OCI-M1 (cell line): ENCODE results near the gene SLC22A13.
A peak's percentile ranks its signal among the peaks of the same experiment; 100 is the strongest.
"Not testable (repeated sequence)": the region's sequence is repeated elsewhere in the genome, so short reads cannot be mapped to it uniquely, and the experiment has no call there.

Experiments used
- DNase-seq: peaks from one replicate; lab custom pipeline; 2025; lab: John Stamatoyannopoulos, UW

SLC22A13 gene

DNA sequence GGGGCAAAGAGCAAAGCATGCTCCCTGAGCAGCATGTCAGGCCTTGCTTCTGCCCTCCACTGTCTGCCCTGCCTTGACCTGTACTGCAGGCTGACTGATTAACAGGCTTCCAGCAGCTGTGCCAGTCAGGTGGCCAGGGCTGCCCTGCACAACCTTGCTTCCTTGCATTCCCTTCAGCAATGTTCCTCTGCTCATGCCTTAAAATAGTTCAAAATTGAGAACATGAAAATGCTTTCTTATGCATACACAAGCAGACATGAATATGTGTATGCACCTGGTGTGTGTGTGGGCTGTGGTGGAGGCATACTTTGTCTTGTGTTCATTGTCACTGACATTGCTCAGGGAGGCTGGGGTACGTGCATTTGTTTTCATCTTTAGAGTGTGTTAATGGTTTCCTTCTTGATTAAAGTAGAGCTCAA, 1.2 kb upstream of the SLC22A13 start:
- DNase-seq, result no peak

DNA sequence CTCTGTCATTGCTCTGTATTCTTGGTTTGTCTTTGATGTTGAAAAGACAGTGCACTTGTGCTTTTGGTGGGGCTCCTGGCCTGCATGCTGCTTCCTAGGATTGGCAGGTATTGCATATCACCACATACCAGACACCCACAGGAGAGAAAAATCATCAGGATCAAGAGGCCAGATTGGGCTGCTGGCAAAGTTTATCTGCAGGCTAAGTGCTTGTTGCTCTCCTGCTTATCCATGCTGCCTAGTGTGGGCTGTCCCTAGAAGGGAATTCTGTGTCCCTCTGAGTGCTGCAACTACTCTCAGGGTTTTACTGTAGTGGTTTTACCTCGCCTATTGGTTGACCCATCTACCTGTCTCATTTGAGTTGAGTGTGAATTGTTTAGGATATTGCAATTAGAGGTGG, 833 bp upstream of the SLC22A13 start:
- no peak for DNase-seq

DNA sequence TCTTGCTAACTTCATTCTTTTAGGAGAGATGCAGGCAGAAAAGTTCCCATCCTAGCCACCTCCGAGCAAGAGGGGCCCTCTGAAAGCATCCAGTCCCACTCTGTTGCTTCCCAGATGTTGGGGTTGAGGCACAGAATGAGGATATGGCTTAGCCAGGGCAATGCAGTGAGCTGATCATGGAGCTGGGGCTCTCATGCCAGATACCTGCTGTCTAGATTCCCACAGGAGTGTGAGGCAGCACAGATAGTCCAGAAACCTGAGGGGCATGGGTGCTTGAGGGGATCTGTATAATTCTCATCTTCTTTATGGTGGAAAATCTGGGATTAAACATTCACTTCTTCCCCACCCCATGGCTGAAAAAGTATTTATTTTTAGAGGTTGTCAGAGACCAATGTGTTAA, 1.2 kb downstream of the SLC22A13 start:
- no peak for DNase-seq

DNA sequence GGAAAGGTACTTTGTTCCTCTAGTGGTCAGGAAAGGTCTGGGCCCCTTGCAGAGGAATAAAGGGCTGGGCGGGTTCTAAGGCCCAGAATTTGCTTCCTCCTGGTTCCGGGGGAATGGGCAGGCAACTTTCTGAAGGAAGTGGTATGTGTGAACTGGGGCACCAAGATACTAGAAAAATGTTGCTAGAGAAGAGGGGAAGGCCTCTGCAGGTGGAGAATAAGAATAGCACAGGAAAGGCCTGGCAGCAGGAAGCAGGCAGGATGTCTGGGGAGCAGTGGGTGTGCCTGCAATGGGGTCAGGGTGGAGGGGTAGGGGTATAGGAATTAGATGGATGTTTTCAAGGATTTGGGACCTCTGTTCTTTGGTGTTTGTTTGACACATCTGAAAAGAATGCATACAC, 2.0 kb downstream of the SLC22A13 start:
- no peak for DNase-seq

DNA sequence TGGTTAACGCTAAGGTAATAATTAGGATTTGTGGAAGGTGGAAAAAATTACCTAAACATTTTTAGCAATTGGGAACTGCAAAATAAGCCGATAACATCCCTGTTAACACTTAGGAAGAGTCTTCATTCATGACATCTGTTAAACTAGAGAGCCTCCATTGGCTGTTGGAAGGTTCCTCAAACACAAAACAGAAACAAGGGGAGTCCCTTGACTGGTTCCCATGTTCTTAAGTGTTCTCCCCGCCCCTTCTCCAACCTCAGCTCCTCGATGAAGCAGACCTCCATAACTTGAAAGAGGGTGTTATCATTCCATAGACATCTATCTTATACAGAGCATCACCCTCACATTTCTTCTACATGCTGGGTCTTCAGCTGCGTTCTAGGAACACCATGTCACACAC, 2.5 kb downstream of the SLC22A13 start:
- DNase-seq, result no peak

DNA sequence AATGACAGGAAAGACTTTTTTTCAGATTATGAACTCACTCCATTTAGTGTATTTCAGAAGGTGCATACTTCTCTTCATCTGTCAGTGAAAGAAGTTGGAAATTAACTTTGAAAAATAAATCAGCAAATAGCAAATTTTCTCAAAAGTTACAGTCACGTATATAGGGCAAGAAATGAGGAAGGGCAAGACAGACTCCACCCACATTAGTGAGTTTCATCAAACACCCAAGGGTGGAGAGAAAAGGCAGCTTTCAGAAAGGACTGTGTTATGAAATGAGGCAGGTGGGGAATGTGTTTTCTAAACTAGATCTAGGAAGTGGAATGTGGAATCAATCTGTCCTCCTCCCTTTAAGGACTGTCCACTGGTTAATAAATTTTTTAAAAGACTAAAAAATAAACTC, 2.9 kb downstream of the SLC22A13 start:
- DNase-seq, result peak; percentile 31

DNA sequence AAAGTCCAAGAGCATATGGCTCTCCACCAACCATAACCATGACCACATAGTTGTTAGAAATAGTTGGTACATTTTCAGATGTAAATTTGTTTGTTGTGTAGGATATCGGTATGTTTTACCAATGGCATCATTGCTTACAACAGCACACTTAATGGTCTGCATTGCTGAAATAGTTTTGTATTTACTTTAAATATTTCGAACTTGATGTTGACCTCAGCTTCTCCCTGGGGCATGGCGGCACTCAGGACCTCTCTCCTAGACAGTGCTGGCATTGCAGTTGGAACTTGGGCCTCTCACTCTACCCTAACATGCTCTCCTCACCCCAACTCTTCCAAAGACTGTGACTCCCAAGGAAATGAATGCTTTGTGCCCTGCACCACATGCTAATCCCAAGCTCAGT, 5.0 kb downstream of the SLC22A13 start:
- DNase-seq, result no peak

DNA sequence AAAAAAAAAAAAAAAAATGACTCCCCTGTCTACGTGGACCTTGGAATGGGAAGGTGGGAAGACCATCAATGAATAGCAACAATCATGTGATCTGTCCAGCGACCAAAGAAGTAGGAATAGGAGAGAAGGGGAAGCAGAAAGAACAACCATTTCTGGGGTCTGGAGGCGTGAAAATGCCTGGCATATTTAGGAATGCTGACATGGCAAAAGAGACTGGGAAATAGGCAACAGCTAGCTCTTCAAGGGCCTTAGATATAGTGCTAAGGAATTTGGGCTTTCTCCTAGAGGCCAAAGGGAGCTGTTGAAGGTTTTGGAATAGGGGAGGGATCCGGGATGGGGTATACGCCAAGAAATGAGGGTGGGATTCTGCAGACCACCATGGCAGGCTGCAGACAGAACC, 5.9 kb downstream of the SLC22A13 start:
- no peak for DNase-seq

DNA sequence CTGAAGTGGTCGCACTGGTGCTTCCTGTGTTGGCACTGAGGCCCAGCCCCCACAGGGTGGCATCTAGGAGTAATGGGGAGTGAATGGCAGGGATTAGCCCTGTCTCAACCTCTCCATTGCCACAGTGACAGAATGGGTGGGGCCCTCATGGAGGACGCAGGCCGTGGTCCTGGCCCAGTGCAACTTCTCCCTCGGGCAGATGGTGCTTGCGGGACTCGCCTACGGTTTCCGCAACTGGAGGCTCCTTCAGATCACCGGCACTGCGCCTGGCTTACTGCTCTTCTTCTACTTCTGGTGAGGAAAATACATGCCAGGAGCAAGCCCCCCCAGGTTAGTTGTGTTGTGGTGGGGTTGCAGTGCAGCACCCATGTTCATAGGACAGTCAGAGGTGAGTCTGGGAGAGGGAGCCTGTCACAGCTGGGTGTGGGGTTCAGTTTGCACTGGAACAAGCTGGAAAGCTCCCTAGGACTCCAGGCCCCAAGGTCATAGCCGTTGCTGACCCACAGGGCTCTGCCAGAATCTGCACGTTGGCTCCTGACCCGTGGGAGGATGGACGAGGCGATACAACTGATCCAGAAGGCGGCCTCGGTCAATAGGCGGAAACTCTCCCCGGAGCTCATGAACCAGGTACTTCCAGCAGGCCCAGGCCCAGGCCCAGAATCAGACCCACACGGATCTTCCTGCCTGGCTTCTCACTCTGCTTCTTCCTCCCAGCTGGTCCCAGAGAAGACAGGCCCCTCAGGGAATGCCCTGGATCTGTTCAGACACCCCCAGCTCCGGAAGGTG, 9.4 kb downstream of the SLC22A13 start:
- DNase-seq, result no peak

DNA sequence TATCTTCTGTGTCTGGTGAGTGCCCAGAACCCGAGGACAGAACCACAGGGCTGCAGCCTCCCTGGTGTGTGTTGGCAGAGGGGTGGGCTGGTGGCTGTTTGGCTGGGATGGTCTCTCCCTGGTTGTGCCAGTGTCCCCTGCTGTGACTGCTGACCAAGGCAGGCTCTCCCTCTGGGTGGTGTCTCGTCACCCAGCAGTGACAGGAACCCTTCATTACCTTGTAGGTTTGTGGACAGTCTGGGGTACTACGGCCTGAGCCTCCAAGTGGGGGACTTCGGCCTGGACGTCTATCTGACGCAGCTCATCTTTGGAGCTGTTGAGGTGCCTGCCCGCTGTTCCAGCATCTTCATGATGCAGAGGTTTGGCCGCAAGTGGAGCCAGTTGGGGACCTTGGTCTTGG, 10.0 kb downstream of the SLC22A13 start:
- DNase-seq, result no peak

DNA sequence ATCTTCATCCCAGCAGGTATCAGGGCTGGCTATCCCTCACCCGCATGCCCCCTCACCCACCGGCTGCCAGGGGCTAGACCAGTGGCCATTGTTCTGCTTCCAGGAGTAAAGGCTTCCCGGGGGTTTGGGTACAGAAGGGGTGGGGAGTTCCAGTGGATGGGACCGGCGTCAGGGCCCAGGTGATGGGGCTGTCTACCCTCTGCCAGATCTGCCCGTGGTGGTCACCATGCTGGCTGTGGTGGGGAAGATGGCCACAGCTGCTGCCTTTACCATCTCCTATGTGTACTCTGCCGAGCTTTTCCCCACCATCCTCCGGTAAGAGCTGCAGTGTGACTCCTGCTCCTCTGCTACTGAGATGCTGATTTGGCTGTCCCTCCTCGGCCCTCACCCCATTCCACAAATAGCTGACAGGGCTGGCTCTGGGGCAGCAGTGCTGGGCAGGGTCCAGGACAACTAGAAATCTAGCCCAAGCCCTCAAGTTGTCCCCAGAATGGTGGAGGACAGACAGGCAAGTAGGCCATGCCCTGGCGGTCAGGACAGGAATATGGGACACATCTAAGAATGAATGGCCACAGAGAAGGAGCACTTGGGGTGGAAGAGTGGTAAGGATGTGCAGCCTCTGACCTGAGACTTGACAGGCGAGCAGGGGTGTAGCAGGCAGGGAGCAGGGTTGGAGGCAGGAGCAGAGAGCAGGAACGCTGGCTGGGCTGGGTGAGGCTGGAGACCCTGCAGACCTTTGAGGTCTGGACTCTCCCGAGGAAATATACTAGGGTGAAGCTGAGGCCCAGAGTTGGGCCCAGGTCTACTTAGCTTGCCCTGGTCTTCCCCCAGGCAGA, 10.7 kb downstream of the SLC22A13 start:
- no peak for DNase-seq

DNA sequence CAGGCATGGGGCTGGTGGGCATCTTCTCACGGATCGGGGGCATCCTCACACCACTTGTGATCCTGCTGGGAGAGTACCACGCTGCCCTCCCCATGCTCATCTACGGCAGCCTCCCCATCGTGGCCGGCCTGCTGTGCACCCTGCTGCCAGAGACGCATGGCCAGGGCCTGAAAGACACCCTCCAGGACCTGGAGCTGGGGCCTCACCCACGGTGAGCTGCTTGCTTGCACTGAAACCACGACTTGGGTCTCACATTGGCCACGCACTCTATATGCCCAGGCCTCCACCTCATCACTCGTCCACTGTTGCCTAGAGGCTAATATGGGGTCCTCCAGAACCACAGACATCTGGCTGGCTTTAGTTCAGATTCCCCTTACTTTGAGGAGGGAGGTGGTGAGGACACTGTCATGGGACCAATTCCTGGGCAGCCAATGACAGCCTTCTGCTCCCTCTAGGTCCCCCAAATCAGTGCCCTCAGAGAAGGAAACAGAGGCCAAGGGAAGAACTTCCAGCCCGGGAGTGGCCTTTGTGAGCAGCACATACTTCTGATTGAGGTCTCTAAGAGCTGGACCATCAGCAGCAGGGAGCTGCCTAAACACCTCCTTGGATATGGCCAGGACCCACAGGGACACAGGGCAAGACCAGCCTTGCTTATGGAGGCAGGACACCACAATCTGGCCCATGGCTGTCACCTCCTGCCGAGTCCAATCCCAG, 11.5 kb downstream of the SLC22A13 start:
- DNase-seq, result no peak

DNA sequence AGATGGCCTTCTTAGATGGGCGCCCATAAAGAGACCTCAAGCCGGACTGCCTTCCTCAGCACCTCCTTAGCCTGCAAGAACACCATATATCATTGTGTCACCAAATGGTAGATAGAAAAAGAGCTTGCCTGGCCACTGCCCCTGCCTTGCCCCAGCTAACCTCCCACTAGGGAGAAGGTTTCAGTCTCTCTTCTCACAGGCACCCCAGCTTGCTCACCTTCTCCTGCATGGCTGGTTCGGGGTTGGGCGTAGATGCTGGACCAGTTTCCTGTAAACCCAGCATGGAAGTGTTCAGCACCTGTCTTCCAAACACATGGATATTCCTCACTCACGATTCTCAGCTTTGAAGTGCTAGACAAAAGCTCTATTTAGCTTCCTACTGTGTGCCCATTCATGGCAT, 13.2 kb downstream of the SLC22A13 start:
- DNase-seq, result no peak

DNA sequence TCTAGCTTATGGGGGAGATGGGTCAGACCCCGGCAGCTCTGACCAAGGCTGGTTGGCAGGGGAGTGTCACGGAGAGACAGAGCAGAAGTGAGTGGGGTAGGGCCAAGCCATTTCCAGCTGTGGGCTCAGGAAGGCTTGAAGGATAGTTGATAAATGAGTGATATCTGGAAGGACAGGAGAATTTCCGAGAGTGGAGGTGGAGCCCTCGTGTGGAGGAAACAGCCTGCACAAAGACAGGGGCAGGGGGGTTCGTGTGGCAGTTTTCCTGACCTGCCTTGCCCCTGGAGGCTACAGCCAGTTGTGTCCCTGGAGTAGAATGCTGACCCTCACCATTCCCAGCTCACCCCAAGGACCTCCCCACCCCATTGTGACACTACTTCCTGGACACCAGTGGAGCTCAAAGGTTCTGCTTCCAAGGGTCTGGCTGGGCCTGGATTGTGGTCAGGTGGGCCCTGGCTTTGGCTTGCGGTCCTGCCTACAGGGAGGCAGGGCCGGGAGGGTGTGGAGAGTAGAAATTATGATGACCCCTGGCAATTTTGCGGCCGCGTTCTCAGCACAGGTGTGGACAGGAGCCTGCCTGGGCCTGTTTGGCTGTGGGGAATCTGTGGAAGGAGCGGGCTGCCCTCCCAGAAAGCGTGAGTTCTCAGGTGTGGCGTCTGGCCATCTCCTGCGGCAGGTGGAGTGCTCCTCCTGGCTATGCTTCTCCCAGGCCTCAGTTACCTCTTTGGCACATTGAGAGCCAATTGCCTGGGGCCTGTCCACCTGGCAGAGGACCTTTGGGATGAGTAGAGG, 16.5 kb downstream of the SLC22A13 start, which contains the start of gene SLC22A14:
Gene SLC22A14 (plus strand): TSS at position 400 of the 792 bp plus-strand sequence. CDS start 23,733 bp downstream, outside the sequence.
- peak; percentile 4 for DNase-seq

DNA sequence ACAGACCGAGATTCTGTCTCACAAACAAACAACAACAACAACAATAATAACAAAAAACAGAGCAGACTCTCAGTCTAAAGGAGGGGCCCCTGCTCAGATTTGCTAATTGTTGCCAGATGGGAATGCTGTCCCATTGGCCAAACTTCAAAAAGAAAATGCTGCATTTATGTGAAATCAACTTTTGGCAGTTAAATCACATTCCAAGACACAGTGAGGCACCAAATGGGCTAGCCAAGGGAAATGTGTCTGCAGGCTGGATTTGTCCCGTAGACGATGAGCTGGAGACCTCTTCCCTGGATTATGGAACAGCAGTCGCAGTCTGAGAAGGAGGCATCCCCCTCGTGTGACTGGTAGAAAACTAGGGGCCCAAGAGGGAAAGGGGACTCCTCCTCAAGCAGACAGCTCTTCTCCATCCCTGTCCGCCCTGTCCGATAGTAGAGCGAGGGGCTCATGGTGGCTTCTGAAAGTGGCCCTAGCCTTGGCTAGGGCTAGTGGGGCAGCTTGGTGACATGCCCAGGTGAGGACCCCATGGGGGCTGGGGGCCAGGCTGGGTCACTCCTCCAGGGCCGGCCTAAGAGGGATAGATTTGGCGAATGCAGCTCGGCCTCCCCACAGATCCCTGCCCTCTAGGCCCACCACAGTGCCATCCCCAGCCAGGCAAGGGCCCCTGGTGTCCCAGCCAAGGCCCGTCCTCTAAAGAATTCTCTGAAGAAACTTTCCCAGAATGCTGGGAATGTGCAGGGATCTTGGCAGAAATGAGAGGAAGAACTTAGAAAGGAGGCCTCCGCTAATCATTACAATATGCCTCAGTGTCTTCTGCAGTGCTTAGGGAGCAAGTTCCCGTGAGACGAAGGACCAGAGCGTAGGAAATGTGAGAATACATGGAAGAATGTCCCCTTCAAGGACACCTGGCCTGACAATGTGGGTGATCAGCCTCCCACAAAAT, 18.5 kb downstream of the SLC22A13 start:
- DNase-seq, result no peak

DNA sequence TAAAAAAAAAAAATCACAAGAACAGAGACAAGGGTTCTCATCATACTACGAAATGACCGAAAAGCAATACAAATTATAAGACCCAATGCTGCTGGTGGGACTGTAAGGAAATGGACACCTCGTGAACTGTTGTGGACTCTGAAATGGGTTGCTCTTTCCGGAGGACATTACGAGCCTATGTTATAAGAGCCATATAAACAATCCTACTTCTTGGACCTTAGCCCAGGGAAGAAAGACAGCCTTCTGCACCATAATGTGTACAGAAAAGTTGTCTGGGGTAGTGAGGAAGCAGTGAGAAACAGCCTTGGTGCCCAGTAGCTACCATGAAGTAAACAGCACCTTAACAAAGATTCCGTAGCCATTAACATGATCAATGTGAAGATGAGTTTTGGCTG, 19.1 kb downstream of the SLC22A13 start:
- no peak for DNase-seq

DNA sequence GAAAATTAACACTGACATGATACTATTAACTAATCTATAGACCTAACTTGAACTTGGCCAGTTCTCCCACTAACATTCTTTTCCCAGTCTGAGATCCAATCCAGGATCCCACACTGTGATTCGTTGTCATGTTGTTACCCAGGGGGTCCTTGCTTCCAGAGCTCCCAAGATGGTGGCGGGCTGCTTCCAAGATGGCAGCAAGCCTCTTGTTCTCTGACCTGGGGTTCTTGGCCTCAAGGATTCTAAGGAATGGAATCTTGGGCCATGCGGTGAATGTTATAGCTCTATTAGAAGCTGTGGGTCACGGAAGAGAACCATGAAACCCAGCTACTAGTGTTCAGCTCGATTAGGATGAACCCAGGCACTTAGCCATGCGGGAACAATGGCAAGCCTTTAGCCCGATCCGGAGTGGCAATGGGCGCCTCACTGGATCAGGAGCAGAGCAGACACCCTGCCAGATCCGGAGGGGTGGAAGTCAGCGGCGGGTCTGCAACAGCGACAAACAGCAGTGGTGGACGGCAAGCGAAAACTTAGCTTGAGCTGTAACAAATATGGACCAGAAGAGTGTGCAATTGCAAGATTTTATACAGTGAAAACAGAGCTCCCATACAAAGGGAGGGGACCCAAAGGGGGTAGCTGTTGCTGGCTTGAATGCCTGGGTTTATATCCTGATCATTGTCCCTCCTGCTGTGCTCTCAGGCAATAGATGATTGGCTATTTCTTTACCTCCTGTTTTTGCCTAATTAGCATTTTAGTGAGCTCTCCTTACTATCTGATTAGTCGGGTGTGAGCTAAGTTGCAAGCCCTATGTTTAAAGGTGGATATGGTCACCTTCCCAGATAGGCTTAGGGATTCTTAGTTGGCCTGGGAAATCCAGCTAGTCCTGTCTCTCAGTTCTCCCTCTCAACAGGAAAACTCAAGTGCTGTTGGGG, 23.9 kb downstream of the SLC22A13 start:
- not testable (repeated sequence) for DNase-seq

DNA sequence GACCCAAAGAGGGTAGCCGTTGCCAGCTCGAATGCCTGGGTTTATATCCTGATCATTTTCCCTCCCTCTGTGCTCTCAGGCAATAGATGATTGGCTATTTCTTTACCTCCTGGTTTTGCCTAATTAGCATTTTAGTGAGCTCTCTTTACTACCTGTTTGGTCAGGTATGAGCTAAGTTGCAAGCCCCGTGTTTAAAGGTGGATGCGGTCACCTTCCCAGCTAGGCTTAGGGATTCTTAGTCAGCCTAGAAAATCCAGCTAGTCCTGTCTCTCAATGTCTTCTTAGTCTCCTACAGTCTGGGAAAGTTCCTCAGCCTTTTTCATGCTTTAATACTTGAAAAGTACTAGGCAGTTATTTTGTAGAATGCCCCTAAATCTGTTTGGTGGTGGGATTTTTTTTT, 31.4 kb downstream of the SLC22A13 start:
- not testable (repeated sequence) for DNase-seq

DNA sequence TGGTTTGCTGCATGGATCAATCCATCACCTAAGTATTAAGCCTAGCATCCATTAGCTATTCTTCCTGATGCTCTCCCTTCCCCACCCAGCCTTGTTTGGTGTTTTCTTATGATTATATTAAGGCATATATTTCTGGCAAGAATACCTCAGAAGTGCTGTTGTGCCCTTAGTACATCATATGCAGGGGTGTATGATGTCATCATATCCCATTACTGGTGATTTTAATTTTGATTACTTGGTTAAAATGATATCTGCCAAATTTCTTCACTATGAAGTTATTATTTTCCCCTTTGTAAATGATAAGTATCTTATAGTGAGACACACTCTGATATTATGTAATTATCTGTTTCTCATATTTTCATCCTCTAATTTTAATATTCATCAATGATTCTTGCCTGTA, 31.9 kb downstream of the SLC22A13 start:
- no peak for DNase-seq
